Mammary epithelial cell (primary cell): ENCODE data around the gene UBE2H.

Experiments
- CTCF ChIP-seq, 2 donors: IDR thresholded peaks in 1 of 2; conservative IDR thresholded peaks in 1 of 2; 2 replicates each; pipeline ENCODE4 v1.5.1; 2011 to 2012; ENCODE audit warnings: inconsistent platforms in 2 of 2, low read length in 2 of 2, mild to moderate bottlenecking in 2 of 2, control low read depth in 1 of 2, low read depth in 1 of 2; ENCODE audit not compliant: insufficient read depth in 1 of 2; ENCODE audit errors: extremely low read depth in 1 of 2
- EZH2 ChIP-seq: IDR thresholded peaks from 2 replicates; pipeline ENCODE4 v1.6.1; 2012; ENCODE audit warnings: low read length, inconsistent platforms, borderline replicate concordance

DNA sequence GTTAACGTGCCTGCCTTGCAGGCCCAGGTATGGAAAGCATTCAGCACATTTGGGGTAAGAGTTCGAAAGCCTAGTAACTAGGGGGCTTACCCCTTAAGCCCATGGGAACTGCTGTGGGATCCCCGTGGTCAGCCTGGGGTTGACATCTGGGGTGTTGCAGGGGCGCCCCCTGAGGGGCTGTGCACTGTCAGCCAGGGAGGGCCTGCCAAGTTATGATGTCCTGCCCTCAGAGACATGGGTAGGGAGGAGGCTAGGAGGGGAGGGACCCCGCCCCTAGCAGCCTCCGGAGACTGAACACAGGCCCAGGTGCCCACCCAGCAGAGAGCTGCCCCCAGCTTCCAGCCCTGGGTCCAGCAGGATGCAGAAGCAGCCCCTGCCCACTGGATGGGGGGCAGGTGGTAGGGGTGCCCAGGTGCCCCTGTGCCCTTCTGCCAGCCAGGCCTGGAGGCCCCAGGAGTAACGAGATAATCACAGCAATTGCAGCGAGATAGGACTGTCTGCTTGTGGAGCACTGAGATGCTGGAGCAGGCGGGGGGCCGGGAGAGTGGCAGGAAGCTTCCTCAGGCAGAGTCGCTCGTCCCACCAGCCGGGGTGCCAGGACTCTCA is 153.3 kb downstream of the UBE2H start:
- TF ChIP-seq CTCF (conservative IDR thresholded peaks at IDR 0.05 in 1 of 2, IDR thresholded peaks at IDR 0.05 in 1 of 2; ENCODE audit: extremely low read depth in 1 of 2, insufficient read depth in 1 of 2, low read depth in 1 of 2, low read length in 2 of 2) = no peak
- no peak for TF ChIP-seq EZH2
